D721Med (cell line): ENCODE data around the gene COX19.
"Not testable (repeated sequence)": the region's sequence is repeated elsewhere in the genome, so short reads cannot be mapped to it uniquely, and the experiment has no call there.

Experiments used
- DNase-seq: peaks from one replicate; pipeline ENCODE4 v3.0.0; 2011; ENCODE audit warnings: low spot score; ENCODE audit not compliant: insufficient read length
- FAIRE-seq: peaks from 2 replicates; lab custom pipeline; 2011; peaks lifted over from hg19 to GRCh38; lab: Jason Lieb, UNC
- CTCF ChIP-seq: IDR thresholded peaks from 2 replicates; pipeline ENCODE4 v1.5.1; 2012; ENCODE audit warnings: mild to moderate bottlenecking, control low read depth; ENCODE audit not compliant: insufficient read depth; ENCODE audit errors: missing control alignments

Gene COX19

GRCh38 chr7:927031-927671, 48.2 kb downstream of the COX19 start:
- TF ChIP-seq CTCF: no peak
- DNase-seq (no peak), FAIRE-seq (no peak)

- TF ChIP-seq CTCF: no peak
- DNase-seq: no peak
These were observed 49.0 kb downstream of the COX19 start for GRCh38 chr7:926061-927030.

GRCh38 chr7:925601-926000, 49.7 kb downstream of the COX19 start:
- DNase-seq (no peak), FAIRE-seq (no peak)
- no peak for TF ChIP-seq CTCF

More at GRCh38 chr7:926061-927030, 49.0 kb downstream of the COX19 start:
- no peak for FAIRE-seq

GRCh38 chr7:924541-925231, 50.7 kb downstream of the COX19 start:
- FAIRE-seq: no peak
- no peak for TF ChIP-seq CTCF
- no peak for DNase-seq

- not testable (repeated sequence) for FAIRE-seq, DNase-seq
These were observed 51.3 kb downstream of the COX19 start for GRCh38 chr7:924042-924441.

GRCh38 chr7:923108-924041, 52.0 kb downstream of the COX19 start:
- no peak for FAIRE-seq
- DNase-seq: no peak
- no peak for TF ChIP-seq CTCF
